ENCODE results near the gene CALHM2. TPM values are rescaled to one million over a fixed set of nuclear protein-coding genes. Genes with fewer than 3 reads are reported as not detected.

Gene CALHM2
- polyA plus RNA-seq, 1 donor, result 8.4 TPM

- Histone ChIP-seq H3K4me3 (ENCODE audit: low read length) (no peak overlapping the region), H3K4me1 (ENCODE audit: control insufficient read depth, insufficient read depth, low read length) (no peaks in the 10 kb centered on the region), H3K36me3 (ENCODE audit: control insufficient read depth, insufficient read depth, low read length) (no peaks in the 10 kb centered on the region), H3K9me3 (ENCODE audit: control insufficient read depth, low read depth, low read length) (no peaks in the 10 kb centered on the region), H3K27ac (ENCODE audit: low read length) (no peak overlapping the region), H3K27me3 (ENCODE audit: control insufficient read depth, insufficient read depth, low read length) (no peaks in the 10 kb centered on the region)
- no peak for DNase-seq
- 72% methylated on average over 2 of the region's 4 CpGs for WGBS (ENCODE audit: insufficient coverage, low lambda C conversion rate)
Observed at GRCh38 chr10:103463499-103463898, 11.3 kb upstream of the CALHM2 start.

GRCh38 chr10:103459615-103460014 lies 7.4 kb upstream of the CALHM2 start:
- no CpG with 5 or more reads among the region's 4 CpGs for WGBS (ENCODE audit: insufficient coverage, low lambda C conversion rate)
- Histone ChIP-seq H3K27ac (ENCODE audit: low read length) (no peak overlapping the region), H3K36me3 (ENCODE audit: control insufficient read depth, insufficient read depth, low read length) (no peaks in the 10 kb centered on the region), H3K27me3 (ENCODE audit: control insufficient read depth, insufficient read depth, low read length) (no peaks in the 10 kb centered on the region), H3K4me3 (ENCODE audit: low read length) (no peak overlapping the region), H3K9me3 (ENCODE audit: control insufficient read depth, low read depth, low read length) (peaks cover 2% of the 10 kb centered on the region), H3K4me1 (ENCODE audit: control insufficient read depth, insufficient read depth, low read length) (no peaks in the 10 kb centered on the region)
- no peak for DNase-seq

GRCh38 chr10:103458720-103459119 lies 6.5 kb upstream of the CALHM2 start, which contains the start of gene CALHM1:
CALHM1 (minus strand) TSS chr10:103458900; CDS start chr10:103458751, 149 bp downstream.
- Histone ChIP-seq H3K4me3 (ENCODE audit: low read length) (no peak within 1 kb of the TSS), H3K27me3 (ENCODE audit: control insufficient read depth, insufficient read depth, low read length) (no peaks in the 10 kb centered on the region), H3K36me3 (ENCODE audit: control insufficient read depth, insufficient read depth, low read length) (no peaks in the 10 kb centered on the region), H3K27ac (ENCODE audit: low read length) (no peak within 1 kb of the TSS), H3K4me1 (ENCODE audit: control insufficient read depth, insufficient read depth, low read length) (no peaks in the 10 kb centered on the region), H3K9me3 (ENCODE audit: control insufficient read depth, low read depth, low read length) (peaks cover 2% of the 10 kb centered on the region)
- no CpG with 5 or more reads among the region's 9 CpGs for WGBS (ENCODE audit: insufficient coverage, low lambda C conversion rate)
- peak in 1 of 2 donors; percentile 30 for DNase-seq

- no peak for DNase-seq
- no peak overlapping the region for H3K27ac ChIP-seq (ENCODE audit: low read length)
- WGBS (ENCODE audit: insufficient coverage, low lambda C conversion rate), result no CpG with 5 or more reads among the region's 39 CpGs
Observed at GRCh38 chr10:103457896-103458583, 5.9 kb upstream of the CALHM2 start.

GRCh38 chr10:103457176-103457712 lies 5.1 kb upstream of the CALHM2 start:
- DNase-seq, result no peak
- H3K27me3 ChIP-seq (ENCODE audit: control insufficient read depth, insufficient read depth, low read length), result peaks cover 2% of the 10 kb centered on the region
- H3K9me3 ChIP-seq (ENCODE audit: control insufficient read depth, low read depth, low read length), result peaks cover 2% of the 10 kb centered on the region
- H3K27ac ChIP-seq (ENCODE audit: low read length), result no peak overlapping the region
- H3K4me3 ChIP-seq (ENCODE audit: low read length), result no peak overlapping the region
- no CpG with 5 or more reads among the region's 8 CpGs for WGBS (ENCODE audit: insufficient coverage, low lambda C conversion rate)
- no peaks in the 10 kb centered on the region for H3K36me3 ChIP-seq (ENCODE audit: control insufficient read depth, insufficient read depth, low read length)
- H3K4me1 ChIP-seq (ENCODE audit: control insufficient read depth, insufficient read depth, low read length), result peaks cover 4% of the 10 kb centered on the region

More at GRCh38 chr10:103457896-103458583, 5.9 kb upstream of the CALHM2 start:
- H3K4me1 ChIP-seq (ENCODE audit: control insufficient read depth, insufficient read depth, low read length), result no peaks in the 10 kb centered on the region
- H3K27me3 ChIP-seq (ENCODE audit: control insufficient read depth, insufficient read depth, low read length), result no peaks in the 10 kb centered on the region
- H3K9me3 ChIP-seq (ENCODE audit: control insufficient read depth, low read depth, low read length), result peaks cover 2% of the 10 kb centered on the region
- no peaks in the 10 kb centered on the region for H3K36me3 ChIP-seq (ENCODE audit: control insufficient read depth, insufficient read depth, low read length)
- no peak overlapping the region for H3K4me3 ChIP-seq (ENCODE audit: low read length)

- no peaks in the 10 kb centered on the region for H3K36me3 ChIP-seq (ENCODE audit: control insufficient read depth, insufficient read depth, low read length)
- DNase-seq, result no peak
- H3K27me3 ChIP-seq (ENCODE audit: control insufficient read depth, insufficient read depth, low read length), result peaks cover 2% of the 10 kb centered on the region
- H3K9me3 ChIP-seq (ENCODE audit: control insufficient read depth, low read depth, low read length), result peaks cover 5% of the 10 kb centered on the region
- H3K4me3 ChIP-seq (ENCODE audit: low read length), result no peak overlapping the region
- no peak overlapping the region for H3K27ac ChIP-seq (ENCODE audit: low read length)
- WGBS (ENCODE audit: insufficient coverage, low lambda C conversion rate), result no CpG with 5 or more reads among the region's 9 CpGs
- H3K4me1 ChIP-seq (ENCODE audit: control insufficient read depth, insufficient read depth, low read length), result peaks cover 7% of the 10 kb centered on the region
Observed at GRCh38 chr10:103456074-103456660, 4.0 kb upstream of the CALHM2 start.

- WGBS (ENCODE audit: insufficient coverage, low lambda C conversion rate), result no CpG with 5 or more reads among the region's 25 CpGs
- no peaks in the 10 kb centered on the region for H3K36me3 ChIP-seq (ENCODE audit: control insufficient read depth, insufficient read depth, low read length)
Observed at GRCh38 chr10:103455235-103455634, 3.1 kb upstream of the CALHM2 start.

GRCh38 chr10:103454026-103454425 lies 1.9 kb upstream of the CALHM2 start:
- Histone ChIP-seq H3K4me1 (ENCODE audit: control insufficient read depth, insufficient read depth, low read length) (peaks cover 7% of the 10 kb centered on the region), H3K9me3 (ENCODE audit: control insufficient read depth, low read depth, low read length) (peaks cover 5% of the 10 kb centered on the region), H3K27me3 (ENCODE audit: control insufficient read depth, insufficient read depth, low read length) (peaks cover 2% of the 10 kb centered on the region), H3K4me3 (ENCODE audit: low read length) (no peak overlapping the region), H3K36me3 (ENCODE audit: control insufficient read depth, insufficient read depth, low read length) (peaks cover 8% of the 10 kb centered on the region), H3K27ac (ENCODE audit: low read length) (no peak overlapping the region)
- no peak for DNase-seq
- WGBS (ENCODE audit: insufficient coverage, low lambda C conversion rate), result no CpG with 5 or more reads among the region's 4 CpGs

More at GRCh38 chr10:103455235-103455634, 3.1 kb upstream of the CALHM2 start:
- H3K4me1 ChIP-seq (ENCODE audit: control insufficient read depth, insufficient read depth, low read length), result peaks cover 7% of the 10 kb centered on the region
- DNase-seq, result no peak
- peaks cover 5% of the 10 kb centered on the region for H3K9me3 ChIP-seq (ENCODE audit: control insufficient read depth, low read depth, low read length)
- no peak overlapping the region for H3K4me3 ChIP-seq (ENCODE audit: low read length)
- H3K27ac ChIP-seq (ENCODE audit: low read length), result no peak overlapping the region
- H3K27me3 ChIP-seq (ENCODE audit: control insufficient read depth, insufficient read depth, low read length), result peaks cover 2% of the 10 kb centered on the region

- peaks cover 5% of the 10 kb centered on the region for H3K9me3 ChIP-seq (ENCODE audit: control insufficient read depth, low read depth, low read length)
- H3K4me1 ChIP-seq (ENCODE audit: control insufficient read depth, insufficient read depth, low read length), result peaks cover 7% of the 10 kb centered on the region
- H3K27ac ChIP-seq (ENCODE audit: low read length), result peak overlapping the region; percentile 32
- H3K27me3 ChIP-seq (ENCODE audit: control insufficient read depth, insufficient read depth, low read length), result peaks cover 2% of the 10 kb centered on the region
- DNase-seq, result no peak
- peak overlapping the region; percentile 62 for H3K4me3 ChIP-seq (ENCODE audit: low read length)
- WGBS (ENCODE audit: insufficient coverage, low lambda C conversion rate), result no CpG with 5 or more reads among the region's 27 CpGs
- H3K36me3 ChIP-seq (ENCODE audit: control insufficient read depth, insufficient read depth, low read length), result peaks cover 13% of the 10 kb centered on the region
Observed at GRCh38 chr10:103452506-103453230, 498 bp upstream of the CALHM2 start.

GRCh38 chr10:103451091-103451813 lies 918 bp downstream of the CALHM2 start:
- Histone ChIP-seq H3K27ac (ENCODE audit: low read length) (peak overlapping the region; percentile 32), H3K4me1 (ENCODE audit: control insufficient read depth, insufficient read depth, low read length) (peaks cover 7% of the 10 kb centered on the region), H3K36me3 (ENCODE audit: control insufficient read depth, insufficient read depth, low read length) (peaks cover 24% of the 10 kb centered on the region), H3K27me3 (ENCODE audit: control insufficient read depth, insufficient read depth, low read length) (peaks cover 2% of the 10 kb centered on the region), H3K4me3 (ENCODE audit: low read length) (peak overlapping the region; percentile 62), H3K9me3 (ENCODE audit: control insufficient read depth, low read depth, low read length) (peaks cover 3% of the 10 kb centered on the region)
- DNase-seq, result no peak
- WGBS (ENCODE audit: insufficient coverage, low lambda C conversion rate), result no CpG with 5 or more reads among the region's 14 CpGs
